HG03558 (cell line): ENCODE data around the gene TERT.

Experiments used
- ATAC-seq: cut with Tn5 transposase; IDR thresholded peaks from one replicate; pipeline ENCODE4 v1.9.1; 2021; ENCODE audit warnings: moderate number of reproducible peaks; ENCODE audit not compliant: unreplicated experiment; ENCODE audit errors: extremely low read depth

The TERT gene

DNA sequence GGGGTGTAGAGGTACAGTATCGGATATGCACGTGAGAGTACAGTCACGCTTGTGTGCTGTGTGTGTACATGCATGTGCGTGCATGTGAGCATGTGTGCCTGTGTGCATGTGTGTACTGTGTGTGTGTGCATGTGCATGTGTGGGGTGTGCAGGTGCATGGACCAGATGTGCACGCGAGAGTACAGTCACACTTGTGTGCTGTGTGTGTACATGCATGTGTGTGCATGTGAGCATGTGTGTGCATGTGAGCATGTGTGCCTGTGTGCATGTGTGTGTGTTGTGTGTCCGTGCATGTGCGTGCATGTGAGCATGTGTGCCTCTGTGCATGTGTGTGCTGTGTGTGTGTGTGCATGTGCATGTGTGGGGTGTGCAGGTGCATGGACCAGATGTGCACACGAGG, 83.2 kb downstream of the TERT start:
- no peak for ATAC-seq

DNA sequence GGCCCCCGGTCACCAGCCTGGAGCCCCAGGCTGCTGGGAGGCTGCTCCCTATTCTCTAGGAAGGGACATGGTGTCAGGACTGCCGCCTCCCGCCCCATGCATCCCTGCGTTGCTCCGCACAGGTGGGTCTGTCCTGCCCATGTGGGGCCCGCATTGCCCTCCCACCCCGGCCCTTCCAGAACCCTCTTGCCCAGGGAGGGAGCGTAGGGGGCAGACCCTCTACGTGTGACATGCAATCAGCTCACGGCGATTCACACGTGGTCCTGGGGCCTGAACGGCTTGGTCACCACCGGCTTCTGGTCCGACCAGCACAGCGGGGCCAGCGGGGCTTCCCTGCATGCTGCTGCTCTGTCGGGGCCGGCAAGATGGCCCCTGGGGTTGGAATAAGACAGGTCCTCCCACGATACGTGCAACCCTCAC, 84.0 kb downstream of the TERT start:
- no peak for ATAC-seq

DNA sequence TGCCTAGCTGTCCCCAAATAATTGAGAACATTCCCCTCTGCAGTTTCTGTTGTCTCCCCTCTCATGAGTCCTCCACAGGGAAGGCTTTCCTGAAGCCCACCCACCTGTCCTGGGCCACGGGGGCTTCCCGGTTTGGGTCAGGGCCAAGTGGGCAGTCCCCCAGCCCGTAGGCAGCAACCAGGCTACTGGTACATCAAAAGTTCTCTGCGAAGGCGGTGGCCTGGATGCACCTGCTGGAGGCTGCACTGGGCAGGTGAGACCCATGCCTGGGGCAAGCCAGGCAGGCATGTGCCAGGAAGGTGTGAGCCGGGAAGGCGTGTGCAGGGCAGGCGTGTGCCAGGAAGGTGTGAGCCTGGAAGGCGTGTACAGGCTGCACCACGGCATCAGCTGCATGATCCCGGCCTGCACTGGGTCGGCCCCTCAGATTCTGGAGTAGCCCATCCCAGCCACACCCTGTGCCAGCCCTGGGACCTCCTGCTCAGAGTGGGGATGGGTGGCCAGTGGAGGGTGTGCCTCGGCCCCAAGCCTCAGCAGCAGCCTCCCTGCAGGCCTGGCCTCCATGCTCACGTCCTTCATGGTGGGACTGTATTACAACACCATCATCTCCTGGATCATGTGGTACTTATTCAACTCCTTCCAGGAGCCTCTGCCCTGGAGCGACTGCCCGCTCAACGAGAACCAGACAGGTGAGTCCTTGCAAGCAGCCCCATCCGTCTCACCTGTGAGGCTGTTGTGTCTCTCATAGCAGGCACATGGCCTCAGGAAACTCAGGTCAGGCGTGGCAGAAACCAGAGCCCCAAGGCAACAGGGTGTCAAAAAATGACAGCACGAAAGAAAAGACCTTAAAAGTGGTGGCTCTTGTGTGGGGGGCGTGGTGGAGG, 84.7 kb downstream of the TERT start:
- ATAC-seq = no peak

DNA sequence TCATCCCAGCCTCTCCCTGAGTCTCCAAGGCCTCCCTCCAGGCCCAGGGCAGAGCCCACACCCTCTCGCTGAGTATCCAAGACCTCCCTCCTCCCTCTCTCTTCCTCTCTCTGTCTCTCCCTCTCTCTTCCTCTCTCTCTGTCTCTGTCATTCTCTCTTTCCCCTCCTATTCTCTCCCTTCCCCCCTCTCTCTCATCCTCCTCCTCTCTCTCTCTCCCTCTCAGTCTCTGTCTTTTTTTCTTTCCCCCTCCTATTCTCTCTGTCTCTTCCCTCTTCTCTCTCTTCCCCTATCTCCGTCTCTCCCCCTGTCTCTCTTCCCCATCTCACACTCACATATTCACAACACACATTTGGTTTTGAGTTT, 85.4 kb downstream of the TERT start:
- no peak for ATAC-seq

DNA sequence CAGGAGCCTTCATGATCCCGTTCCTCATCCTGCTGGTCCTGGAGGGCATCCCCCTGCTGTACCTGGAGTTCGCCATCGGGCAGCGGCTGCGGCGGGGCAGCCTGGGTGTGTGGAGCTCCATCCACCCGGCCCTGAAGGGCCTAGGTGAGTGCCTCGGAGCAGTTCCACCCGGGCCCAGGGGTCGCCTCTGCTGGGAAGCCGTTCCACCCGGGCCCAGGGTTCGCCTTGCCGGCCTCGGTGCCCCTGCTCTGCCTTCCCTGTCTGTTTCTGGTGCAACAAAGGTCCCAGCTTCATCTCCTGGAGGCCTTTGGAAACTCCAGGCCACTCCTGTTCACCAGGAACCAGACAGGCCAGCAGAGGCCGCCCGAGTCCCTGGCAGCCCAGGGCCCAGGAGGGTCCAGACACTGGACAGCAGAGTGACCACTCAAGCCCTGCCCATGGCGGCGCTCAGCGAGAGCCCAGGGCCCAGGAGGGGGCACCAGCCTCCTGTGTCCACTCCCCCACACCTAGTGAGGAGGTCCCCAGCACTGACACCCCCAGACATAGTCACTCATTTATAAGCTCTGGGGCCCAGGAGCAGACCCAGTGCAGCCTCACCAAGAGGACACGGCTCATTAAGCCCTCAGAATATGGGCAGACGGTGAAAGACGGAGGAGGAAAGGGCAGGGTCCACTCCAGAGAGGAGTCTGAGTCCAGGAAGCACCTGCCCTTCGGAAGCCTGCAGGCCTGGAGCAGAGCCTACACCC, 86.0 kb downstream of the TERT start:
- ATAC-seq = no peak

DNA sequence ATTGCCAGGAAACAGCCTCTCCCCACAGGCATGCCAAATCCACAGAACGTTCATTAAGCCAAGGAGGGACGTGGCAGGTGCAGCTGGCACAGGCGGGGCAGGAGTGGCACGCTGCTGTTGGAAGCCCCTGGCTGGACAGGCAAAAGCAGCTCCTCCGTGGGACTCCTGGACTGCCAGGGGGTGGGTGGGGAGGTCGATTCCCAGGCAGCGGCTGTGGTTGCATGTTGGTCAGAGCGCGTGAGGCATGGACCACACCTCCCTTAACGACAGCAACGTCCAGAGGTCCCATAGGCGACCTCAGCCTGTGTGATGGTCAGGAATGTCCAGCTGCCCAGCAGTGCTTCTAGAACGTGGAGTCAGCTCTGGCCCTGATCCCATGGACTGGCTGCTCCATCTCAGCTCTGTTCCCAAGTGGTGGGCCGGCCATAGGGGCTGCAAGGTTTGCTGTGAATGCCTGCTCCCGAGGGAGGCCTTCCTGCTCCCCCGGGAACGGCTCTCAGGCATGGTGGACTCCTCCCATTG, 86.6 kb downstream of the TERT start:
- ATAC-seq = no peak

DNA sequence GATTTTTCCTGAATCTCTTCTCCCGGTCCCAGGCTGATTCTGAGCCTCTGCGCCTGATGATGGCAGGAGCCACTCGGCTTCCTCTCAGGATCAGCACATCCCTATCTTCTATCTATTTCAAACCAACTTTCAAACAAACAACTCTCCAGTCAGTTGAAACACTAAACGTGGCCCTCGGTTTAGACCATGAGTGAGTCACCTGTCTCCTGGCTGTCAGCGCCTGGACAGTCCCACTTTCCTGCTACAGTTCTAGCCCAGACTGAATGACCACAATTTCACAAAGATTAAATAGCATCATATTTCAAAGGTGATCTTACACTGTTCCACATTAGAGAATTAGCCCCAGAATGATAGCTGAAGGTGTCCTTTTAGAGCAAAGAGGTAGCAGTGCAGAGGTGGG, 87.3 kb downstream of the TERT start:
- no peak for ATAC-seq

DNA sequence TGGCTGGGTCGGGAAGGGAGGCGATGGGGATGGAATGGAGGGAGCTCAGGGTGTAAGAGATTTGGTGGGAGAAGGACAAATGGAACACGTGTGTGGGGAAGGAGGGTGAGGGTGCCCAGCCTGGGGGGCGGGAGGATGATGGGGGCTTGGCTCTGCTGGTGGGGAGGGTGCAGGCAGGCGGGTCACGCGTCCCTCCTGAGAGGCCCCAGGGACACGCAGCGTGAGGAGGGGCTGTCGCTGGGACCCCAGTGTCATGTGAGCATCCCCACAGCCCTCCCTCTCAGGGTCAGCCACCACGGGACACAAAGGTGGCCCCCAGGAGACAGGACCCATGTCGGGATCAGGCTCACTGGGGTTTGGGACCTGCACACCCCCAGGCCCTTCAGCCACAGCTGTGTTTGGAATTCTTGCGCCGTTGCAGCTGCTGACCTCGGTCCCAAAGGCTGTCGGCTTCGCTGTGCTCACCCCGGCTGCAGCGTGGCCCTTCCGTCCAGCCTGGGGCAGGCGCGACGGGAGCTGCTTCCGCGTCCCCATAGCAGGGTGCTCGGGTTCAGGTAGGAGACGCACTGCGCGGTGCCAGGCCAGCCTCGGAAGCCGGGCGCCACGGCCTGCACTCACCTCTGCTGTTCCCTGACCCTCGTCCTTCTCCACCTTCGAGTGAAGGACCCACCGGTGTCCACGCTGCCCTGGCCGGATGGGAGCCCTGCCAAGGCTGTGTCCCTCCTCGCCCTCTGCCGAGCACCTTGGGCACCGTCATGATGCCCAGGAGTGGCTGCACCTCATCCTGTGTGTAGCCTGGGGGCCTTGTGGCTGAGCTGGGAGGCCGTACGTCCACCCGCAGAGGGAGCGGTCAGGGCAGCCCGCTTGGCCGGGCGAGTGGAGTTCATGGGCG, 88.1 kb downstream of the TERT start:
- no peak for ATAC-seq

DNA sequence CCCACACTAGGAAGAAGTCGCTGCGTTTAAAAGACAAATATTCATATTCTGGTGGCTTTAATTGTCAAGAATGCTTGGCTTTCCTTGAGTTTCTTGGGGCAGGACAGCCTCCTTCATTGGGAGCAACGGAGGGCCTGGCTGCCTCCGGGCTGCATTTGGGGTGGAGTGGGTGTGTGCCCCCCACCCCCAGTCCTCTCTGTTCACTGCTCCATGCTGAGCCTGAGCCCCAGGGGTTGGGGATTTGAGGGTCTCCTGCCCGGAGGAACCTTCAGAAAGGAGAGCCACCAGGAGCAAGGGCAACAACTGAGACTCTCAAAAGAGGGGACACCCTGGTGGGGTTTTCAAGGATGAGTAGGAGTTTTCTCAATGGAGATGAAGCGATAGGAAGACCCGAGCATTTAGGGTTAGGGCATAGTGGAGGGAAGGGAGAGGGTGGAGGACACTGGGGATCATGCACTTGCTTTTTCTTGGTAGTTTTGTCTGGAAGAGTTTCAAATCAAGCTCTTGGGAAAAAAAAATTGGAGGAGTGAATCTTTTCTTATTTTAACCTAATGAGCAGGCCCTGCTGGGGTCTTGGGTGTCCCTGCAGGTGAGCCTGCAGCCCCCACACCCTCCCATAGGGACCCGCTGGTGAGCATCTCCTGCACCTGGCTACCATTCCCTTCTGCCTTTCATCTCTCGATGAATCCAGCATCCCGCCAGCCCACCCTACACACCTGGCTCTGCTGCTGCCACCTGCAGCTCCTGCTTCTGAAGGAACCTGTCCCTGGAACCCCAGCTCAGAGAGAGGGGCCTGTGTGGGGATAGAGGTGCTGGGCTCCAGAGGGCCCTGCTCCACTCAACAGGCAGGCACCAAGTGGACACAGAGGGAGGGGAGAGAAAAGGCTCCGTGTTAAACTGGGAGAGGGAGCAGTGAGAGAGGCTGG, 89.3 kb downstream of the TERT start:
- no peak for ATAC-seq

DNA sequence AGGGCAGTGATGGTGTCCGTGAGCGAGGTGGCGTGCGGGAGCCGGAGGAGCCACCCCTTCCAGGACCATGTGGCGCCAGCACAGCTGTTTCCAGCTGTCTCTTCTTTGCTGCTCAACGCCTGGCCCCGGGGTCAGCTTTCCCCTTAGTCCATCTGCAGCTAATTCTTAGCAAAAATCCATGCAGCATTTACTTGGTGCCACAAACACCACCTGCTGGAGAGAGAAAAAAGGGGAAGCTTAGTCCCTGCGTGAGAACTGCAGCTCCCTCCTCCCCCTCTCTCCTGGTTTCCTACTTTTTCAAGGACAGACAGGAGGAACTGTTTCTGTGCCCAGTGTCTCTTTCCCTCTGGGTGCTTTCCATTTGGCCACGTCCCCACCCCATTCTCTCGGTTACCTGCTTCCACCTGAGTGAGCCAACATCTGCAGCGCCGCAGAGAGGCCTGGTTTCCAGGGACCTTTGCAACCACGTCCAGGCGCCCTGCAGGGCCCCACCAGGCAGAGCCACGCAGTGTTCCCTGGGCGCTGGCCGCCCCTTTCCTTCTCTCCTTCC, 90.1 kb downstream of the TERT start:
- no peak for ATAC-seq

DNA sequence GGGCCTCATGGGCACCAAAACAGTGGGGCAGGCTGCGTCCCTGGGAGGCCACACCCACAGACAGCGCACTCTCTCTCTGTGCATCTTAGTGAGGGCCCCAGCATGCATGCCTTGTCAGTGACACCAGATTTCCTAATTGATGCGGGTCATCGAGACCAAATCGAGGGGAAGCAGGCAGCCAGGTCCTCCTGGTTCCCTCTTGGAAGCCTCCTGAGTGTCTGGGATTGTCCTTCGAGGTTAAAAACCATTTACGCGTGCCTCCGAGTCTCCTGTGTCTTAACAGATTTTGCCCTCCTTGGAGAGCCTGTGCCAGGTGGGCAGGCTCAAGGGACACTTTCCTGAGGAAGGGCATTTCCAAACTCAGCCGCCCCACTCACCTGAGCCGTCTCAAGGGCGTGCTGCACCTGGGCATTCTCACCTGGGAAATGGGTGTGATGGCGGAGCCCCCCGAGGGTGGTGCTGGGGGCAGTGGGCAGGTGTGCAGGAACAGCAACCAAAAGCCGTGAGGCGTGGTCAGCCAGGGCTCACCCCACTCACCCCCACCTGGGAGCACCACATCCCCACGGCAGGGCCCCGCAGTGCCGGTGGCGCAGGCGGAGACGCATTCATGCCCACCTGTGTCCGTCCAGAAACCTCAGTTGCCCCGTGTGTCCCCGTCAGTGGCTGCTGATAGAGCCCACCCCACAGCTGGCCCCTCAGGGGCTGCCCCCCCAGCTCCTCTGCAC, 90.7 kb downstream of the TERT start:
- no peak for ATAC-seq

DNA sequence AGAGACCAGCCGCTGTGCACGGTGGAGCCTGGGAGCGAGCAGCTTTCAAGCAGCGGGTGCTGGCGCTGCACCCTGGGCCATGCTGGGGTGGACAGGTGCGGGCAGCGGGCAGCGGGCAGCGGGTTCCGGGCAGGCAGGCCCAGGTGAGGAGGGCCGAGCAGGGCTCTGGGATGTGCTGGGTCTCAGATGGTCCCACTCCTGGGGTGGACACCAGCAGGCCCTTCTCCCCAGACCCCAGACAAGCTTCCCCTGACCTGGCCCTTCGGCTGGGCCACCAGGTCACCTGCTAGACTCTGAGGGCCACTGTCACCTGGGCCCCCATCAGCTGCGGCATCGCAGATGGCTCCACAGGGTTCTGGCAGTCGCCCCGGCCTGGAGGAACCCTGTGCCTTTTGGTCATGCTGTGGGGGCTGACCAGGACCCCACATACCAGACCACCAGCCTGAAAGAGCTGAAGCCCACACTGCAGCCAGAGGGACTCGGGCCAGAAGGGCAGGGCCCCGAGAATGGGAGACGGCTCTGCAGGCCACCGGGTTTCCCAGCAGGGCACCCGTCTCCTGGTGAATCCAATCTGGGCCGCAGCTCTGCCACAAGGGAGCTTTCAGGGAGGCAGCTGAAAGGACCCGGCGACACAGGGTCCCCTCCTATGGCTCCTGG, 91.4 kb downstream of the TERT start:
- no peak for ATAC-seq
